Neuron (in vitro differentiated cells): ENCODE data around the gene PLIN1.

ENCODE experiments used
- H2AFZ ChIP-seq: one replicate; pipeline ENCODE4 v1.6.1; 2013; ENCODE audit warnings: low read depth, mild to moderate bottlenecking, inconsistent platforms, low read length, moderate library complexity
- H3K27me3 ChIP-seq: one replicate; pipeline ENCODE4 v1.6.1; 2013; ENCODE audit warnings: low read length; ENCODE audit not compliant: insufficient read depth
- H3K36me3 ChIP-seq: one replicate; pipeline ENCODE4 v1.6.1; 2013; ENCODE audit warnings: low read length; ENCODE audit not compliant: insufficient read depth
- H3K4me1 ChIP-seq: one replicate; pipeline ENCODE4 v1.6.1; 2013; ENCODE audit warnings: low read length; ENCODE audit not compliant: insufficient read depth
- H3K4me3 ChIP-seq: 2 replicates; pipeline ENCODE4 v1.5.1; 2013; ENCODE audit warnings: mild to moderate bottlenecking, low read length, moderate library complexity
- H3K9me3 ChIP-seq: one replicate; pipeline ENCODE4 v1.6.1; 2013; ENCODE audit warnings: low read length

Gene PLIN1

DNA sequence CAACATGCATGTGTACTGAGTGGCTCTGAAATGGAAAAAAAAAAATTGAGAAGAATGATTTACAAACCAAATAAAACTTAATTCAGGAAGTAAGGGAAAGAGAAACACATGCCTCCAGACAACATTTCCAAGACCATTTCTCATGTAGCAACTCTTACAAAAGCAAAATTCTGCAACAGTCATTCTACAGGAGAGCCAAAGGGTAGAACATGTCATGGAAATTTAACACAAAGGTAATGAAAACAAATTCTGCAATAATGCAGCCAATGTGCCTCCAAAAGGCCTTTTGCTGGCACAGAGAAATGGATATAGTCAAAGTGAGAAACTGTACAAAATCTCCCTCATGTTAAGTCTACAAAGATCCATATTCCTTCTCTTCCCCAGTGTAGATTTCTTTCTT is 7.4 kb upstream of the PLIN1 start:
- Histone ChIP-seq H2AFZ (no peak overlapping the region), H3K36me3 (peaks cover 3% of the 10 kb centered on the region), H3K4me3 (no peak overlapping the region), H3K27me3 (no peaks in the 10 kb centered on the region), H3K9me3 (no peaks in the 10 kb centered on the region), H3K4me1 (no peaks in the 10 kb centered on the region)

DNA sequence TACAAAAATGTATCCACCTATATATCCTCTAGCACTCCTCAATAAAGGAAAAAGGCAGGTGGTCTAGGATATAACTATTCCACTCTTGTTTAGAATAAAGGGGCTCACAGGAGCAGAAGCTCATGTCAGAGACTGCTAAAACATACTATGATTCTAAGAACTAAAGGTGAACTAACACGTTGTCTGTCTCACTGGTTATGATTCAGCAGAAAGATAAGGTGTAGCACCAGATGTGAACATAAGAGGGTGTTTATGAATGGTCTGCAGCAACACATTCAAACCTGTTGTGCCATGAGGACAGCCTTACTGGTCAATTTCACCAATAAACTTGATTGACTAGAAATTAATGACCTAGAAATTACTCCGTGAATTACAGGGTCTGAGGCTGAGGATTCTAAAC is 6.8 kb upstream of the PLIN1 start:
- Histone ChIP-seq H3K36me3 (peaks cover 3% of the 10 kb centered on the region), H3K4me3 (no peak overlapping the region), H2AFZ (no peak overlapping the region), H3K4me1 (no peaks in the 10 kb centered on the region), H3K9me3 (no peaks in the 10 kb centered on the region), H3K27me3 (no peaks in the 10 kb centered on the region)

DNA sequence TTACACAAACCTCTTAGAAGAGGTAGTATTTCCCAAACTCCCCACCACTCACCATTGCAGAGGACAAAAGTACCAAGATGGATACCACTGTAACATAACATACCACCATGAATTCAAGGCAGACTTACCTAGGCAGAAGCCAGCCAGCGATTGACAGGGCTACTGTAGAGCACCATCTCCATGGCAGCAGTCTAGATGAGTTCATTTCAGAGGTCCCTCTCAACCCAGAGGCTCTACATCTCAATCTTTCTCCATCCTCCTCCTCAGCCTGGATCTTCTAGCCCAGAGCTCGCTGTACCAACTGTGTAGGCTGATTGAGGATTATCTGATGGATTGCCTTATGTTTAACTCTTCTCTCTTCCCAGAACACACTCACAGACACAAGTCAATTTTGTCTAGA is 2.0 kb upstream of the PLIN1 start:
- Histone ChIP-seq H3K4me1 (peaks cover 9% of the 10 kb centered on the region), H3K36me3 (peaks cover 3% of the 10 kb centered on the region), H3K4me3 (no peak overlapping the region), H2AFZ (no peak overlapping the region), H3K27me3 (no peaks in the 10 kb centered on the region), H3K9me3 (no peaks in the 10 kb centered on the region)

DNA sequence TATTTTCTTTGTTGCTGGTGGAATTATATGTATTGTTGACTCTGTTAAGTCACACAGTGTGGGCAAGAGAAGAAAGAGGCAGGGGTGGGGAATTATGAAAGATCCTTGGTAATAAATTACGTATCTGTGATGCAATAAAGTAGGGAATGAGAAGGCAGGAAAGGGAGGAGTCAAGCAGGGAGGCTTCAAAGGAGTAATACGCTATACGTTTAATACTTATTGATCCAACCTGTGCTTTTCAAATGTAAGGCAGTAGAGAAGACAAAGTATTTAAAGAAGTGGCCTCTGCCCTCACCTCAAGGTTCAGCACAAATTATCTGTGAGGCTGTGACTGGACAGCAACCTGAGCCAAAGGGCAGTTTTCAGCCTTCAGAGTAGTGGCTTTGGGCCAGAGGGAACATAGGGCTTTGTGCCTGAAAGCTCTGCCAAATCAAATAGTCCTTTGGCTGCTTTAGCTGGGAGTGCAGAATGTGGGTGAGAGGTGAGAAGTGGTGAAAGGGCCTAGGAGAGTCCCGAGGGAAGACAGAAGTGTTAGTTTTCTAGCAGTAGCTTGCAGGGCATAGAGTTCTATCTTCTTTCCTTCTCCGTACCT is 1.2 kb upstream of the PLIN1 start:
- Histone ChIP-seq H2AFZ (no peak overlapping the region), H3K27me3 (no peaks in the 10 kb centered on the region), H3K36me3 (peaks cover 3% of the 10 kb centered on the region), H3K9me3 (no peaks in the 10 kb centered on the region), H3K4me3 (no peak overlapping the region), H3K4me1 (peaks cover 9% of the 10 kb centered on the region)

DNA sequence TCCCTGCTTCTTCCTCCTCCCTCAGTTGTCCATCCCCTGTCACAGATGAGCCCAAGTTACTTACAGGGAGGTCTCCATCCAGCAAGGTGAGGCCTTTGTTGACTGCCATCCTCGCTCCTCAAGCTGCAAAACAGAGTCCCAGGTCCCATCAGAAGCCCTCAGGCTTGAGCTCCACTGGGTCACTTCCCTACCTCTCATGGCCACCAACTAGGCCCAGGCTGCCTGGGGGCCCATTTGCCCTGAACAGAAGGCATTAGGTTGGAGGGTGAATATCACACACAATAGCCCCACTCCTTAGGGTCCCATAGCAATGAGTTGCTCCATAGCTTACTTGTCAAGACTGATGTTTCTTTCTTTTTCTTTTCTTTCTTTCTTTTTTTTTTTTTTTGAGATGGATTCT is 1.8 kb downstream of the PLIN1 start:
- no peak overlapping the region for H2AFZ ChIP-seq
- H3K4me3 ChIP-seq: no peak overlapping the region
- no peaks in the 10 kb centered on the region for H3K9me3 ChIP-seq
- peaks cover 5% of the 10 kb centered on the region for H3K27me3 ChIP-seq
- H3K4me1 ChIP-seq: peaks cover 9% of the 10 kb centered on the region
- no peaks in the 10 kb centered on the region for H3K36me3 ChIP-seq

DNA sequence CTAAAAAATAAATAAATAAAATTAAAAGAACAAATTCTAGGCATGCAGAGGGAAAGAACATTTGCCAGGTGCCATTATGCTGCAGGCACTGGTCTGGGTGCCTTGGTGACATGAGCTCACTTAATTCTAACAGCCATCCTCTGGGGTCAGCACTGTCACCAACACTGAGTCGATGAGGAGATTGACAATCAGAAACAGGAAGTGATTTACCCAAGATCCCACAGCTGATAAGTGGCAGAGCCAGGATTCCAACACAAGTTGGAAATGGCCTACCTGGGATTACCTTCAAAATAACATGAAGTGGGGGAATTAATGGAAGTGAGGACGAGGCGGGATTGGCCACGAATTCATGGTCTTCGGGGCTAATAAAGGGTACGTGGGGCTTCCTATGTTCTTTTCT is 3.6 kb downstream of the PLIN1 start:
- H3K36me3 ChIP-seq: no peaks in the 10 kb centered on the region
- no peaks in the 10 kb centered on the region for H3K9me3 ChIP-seq
- H3K4me3 ChIP-seq: no peak overlapping the region
- H2AFZ ChIP-seq: no peak overlapping the region
- H3K27me3 ChIP-seq: peaks cover 23% of the 10 kb centered on the region
- peaks cover 9% of the 10 kb centered on the region for H3K4me1 ChIP-seq

DNA sequence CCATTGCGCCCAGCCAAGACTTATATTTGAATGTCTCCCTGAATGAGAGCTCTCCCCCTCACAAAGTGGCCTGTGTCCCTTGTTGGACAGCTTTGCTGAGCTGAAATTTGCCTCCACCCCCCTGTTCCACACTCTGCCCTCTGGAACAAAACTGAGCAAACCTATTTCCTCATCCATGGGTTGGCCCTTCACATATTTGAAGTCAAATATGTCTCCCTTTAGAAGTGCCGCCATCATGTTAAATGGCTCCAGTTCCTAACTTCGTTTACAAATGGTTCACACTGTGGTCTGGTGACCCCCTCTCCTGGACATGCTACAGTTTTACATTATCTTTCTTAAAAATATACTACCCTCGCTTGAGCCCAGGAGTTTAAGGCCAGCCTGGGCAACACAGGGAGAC is 4.6 kb downstream of the PLIN1 start:
- H3K9me3 ChIP-seq: no peaks in the 10 kb centered on the region

DNA sequence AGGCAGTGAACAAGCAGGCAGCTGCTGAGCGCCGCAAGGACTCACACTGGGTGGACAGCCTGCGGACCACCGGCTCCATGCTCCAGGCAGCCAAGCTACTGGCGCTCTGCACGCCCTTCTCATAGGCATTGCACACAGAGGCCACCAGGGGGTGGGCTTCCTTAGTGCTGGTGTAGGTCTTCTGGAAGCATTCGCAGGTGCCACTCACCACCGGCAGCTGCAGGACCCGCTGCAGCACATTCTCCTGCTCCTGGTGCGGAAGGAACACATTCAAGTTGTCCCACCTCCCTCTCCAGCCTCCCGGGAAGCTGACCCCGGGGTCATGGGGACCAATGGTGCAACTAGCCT is 6.0 kb downstream of the PLIN1 start:
- Histone ChIP-seq H3K9me3 (no peaks in the 10 kb centered on the region), H3K27me3 (peaks cover 39% of the 10 kb centered on the region), H3K4me3 (no peak overlapping the region), H2AFZ (no peak overlapping the region), H3K4me1 (no peaks in the 10 kb centered on the region), H3K36me3 (no peaks in the 10 kb centered on the region)

More for the DNA sequence above, 4.6 kb downstream of the PLIN1 start:
- peaks cover 8% of the 10 kb centered on the region for H3K4me1 ChIP-seq
- H3K4me3 ChIP-seq: no peak overlapping the region
- H3K36me3 ChIP-seq: no peaks in the 10 kb centered on the region
- H3K27me3 ChIP-seq: peaks cover 33% of the 10 kb centered on the region
- H2AFZ ChIP-seq: no peak overlapping the region

DNA sequence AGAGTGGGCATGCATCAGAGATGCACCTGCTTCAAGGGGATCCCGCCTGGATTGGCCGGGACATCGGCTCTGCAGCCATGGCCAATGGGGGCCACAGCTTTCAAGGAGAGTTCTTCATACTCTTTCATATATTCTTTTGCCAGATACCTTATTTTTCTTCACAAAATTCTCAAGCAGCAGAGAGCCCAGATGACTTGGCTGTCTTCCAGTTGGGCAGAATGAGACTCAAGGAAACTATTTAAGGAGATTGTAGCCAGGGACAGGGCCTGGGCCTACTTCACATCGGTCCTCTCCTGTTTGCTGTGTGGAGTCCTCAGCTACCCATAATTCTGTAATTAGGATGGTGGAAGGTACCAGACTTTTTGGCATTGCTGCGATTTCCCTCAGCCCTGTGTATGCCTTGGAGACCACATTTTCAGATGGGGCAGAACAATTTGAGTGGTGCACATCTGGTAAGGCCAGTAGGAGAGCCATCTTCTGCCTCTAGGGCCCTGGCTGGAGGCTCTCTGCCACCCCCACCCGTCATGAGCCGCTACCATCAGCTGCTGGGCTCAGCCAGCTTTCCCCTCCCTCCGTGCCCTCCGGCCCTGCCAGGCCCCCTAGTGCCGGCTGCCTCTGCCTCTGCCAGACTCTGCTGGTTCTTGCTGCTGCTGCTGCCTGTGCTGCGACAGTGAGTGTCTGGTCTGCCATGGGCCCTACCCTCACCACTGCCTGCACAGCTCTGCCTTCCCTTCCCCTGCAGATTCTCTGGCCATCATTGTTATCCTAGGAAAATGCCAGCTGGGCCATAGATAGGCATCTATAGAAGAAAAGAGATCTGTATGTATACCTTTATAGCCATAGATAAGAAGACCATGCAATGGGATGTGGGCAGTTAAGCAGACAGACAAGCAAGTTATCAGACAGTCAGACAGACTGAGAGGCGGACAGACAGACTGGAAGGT is 6.7 kb downstream of the PLIN1 start:
- H3K4me3 ChIP-seq: no peak overlapping the region
- H3K4me1 ChIP-seq: no peaks in the 10 kb centered on the region
- H3K27me3 ChIP-seq: peaks cover 39% of the 10 kb centered on the region
- no peaks in the 10 kb centered on the region for H3K9me3 ChIP-seq
- H3K36me3 ChIP-seq: no peaks in the 10 kb centered on the region
- H2AFZ ChIP-seq: no peak overlapping the region

DNA sequence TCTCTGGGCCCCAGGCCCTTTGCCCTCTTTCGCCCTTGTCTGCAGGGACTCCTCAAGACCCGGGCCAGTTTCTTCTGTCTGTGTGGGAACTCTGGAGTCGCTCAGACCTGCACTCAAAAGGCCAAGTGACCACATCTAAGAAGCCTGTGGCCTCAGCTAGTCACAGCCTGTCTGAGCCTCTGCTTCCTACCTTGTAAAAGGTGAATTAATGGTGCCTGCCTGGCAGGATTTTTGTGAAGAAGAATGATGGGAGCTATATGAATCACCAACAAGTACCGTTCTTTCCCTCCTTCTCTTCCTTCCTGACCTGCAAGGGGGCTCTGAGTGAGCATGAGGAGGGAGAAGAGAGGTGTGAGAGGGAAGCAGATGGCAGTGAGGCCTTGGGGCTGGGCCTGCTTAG is 7.5 kb downstream of the PLIN1 start:
- Histone ChIP-seq H3K36me3 (no peaks in the 10 kb centered on the region), H3K27me3 (peaks cover 45% of the 10 kb centered on the region), H2AFZ (no peak overlapping the region), H3K4me1 (no peaks in the 10 kb centered on the region), H3K9me3 (no peaks in the 10 kb centered on the region), H3K4me3 (no peak overlapping the region)

DNA sequence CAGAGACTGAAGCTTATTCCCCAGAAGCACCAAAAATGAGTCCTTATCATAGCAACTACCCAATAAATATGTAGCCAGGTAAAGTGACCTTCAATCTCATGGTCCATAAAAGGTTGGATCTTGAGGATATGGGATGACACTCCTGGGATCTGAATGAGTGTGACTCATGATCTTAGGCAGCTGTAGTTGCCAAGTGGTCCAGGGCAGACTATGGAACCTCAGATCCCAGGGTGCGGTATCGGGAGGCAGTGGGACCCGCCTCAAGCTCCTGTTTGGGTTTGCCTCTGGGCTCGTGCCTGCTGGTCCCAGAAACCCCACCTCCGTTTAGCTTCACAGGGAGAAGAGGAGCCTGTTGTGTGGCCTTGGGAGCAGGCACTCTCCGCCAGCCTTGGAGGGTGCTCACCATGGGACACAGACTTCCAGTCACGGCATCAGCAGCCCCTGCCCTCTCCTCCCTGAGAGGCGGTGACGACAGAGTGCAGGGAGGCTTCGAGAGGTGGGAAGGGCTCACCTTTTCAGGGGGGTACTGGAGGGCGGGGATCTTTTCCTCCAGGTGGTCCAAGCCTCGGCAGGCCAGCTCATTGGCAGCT is 8.1 kb downstream of the PLIN1 start:
- no peaks in the 10 kb centered on the region for H3K9me3 ChIP-seq
- no peak overlapping the region for H3K4me3 ChIP-seq
- H3K36me3 ChIP-seq: no peaks in the 10 kb centered on the region
- H3K27me3 ChIP-seq: peaks cover 47% of the 10 kb centered on the region
- H2AFZ ChIP-seq: no peak overlapping the region
- H3K4me1 ChIP-seq: peaks cover under 1% of the 10 kb centered on the region

DNA sequence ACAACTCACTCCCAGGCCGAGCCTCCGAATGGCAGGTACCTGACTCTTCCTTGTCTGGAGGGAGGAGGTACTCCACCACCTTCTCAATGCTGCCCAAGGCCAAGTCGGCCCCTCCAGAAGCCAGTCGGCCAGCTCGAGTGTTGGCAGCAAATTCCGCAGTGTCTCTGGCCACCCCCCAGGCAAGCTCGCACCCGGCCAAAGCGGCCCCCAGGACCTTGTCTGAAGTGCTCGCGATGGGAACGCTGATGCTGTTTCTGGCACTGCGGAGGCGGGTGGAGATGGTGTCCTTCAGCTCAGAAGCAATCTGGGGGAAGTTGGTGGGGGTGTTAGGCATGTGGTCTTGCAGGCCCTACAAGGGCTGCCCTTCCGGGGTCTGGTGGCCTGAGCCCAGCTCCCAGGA is 9.2 kb downstream of the PLIN1 start:
- peaks cover 47% of the 10 kb centered on the region for H3K27me3 ChIP-seq
- H3K4me3 ChIP-seq: no peak overlapping the region
- H3K9me3 ChIP-seq: no peaks in the 10 kb centered on the region
- H3K4me1 ChIP-seq: peaks cover 7% of the 10 kb centered on the region
- H2AFZ ChIP-seq: no peak overlapping the region
- H3K36me3 ChIP-seq: no peaks in the 10 kb centered on the region

DNA sequence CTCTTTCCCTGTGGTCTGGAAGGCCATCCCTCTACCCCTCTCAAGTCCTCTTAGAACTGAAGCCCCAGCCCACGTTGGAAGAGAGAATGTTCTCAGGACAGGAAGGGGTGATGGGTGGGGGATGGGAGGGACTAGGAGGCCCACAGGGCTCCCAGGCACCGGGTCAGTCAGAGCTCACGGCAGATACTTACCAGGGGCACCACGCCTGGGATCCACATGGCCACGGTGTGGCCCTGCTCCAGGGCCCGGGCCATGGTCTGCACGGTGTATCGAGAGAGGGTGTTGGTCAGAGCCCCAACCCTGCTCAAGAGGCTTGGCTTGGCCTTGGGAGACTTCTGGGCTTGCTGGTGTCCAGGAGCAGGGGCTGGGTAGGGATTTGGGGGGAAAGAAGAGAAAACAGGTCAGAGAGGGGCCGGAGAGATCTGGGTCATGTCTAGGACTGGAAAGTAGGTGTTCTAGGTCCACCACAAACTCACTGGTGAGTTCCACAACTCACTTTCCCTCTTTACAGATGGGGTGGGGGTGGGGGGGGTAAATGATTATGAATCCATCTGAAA is 9.8 kb downstream of the PLIN1 start:
- Histone ChIP-seq H3K9me3 (no peaks in the 10 kb centered on the region), H2AFZ (no peak overlapping the region), H3K27me3 (peaks cover 47% of the 10 kb centered on the region), H3K36me3 (no peaks in the 10 kb centered on the region), H3K4me3 (no peak overlapping the region), H3K4me1 (peaks cover 13% of the 10 kb centered on the region)
